ENCODE data around the gene DTNB.

The DTNB gene

DNA sequence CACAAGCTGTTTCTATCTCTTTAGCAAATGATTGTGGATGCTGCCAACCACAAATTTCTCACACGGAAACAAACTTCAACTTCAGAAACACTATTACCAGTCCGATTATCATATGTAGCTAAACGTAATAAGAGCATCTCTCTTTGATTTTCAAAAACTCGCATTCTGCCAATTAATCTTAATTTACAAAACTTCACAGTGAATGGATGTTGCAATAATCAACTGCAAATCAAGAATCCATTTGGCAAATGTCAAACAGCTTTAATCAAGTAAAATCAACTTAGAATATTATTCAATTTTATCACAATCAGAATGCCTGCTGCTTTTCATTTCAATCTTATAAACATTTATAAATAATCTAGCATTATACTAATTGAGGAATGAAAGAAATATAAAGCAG, 54.2 kb downstream of the DTNB start:
- DNase-seq, result no peak

DNA sequence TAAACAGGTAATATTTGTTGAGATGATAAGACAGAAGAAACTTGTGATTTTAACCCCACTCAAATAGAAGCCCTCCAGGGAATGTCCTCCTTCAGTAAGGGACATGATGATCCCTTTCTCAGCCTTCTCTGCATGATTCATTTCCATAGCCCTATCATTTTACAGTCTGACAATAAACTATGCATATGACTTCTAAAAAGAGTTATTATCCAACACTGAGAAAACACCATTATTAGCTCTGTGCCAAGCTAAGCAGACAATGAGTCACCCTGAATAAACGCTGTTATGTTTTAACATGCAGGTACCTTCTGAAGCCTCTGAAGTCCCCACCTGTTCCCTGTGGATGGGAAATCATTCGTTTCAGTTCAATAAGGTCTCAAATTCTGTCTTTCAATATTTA, 54.7 kb downstream of the DTNB start:
- no peak for DNase-seq

DNA sequence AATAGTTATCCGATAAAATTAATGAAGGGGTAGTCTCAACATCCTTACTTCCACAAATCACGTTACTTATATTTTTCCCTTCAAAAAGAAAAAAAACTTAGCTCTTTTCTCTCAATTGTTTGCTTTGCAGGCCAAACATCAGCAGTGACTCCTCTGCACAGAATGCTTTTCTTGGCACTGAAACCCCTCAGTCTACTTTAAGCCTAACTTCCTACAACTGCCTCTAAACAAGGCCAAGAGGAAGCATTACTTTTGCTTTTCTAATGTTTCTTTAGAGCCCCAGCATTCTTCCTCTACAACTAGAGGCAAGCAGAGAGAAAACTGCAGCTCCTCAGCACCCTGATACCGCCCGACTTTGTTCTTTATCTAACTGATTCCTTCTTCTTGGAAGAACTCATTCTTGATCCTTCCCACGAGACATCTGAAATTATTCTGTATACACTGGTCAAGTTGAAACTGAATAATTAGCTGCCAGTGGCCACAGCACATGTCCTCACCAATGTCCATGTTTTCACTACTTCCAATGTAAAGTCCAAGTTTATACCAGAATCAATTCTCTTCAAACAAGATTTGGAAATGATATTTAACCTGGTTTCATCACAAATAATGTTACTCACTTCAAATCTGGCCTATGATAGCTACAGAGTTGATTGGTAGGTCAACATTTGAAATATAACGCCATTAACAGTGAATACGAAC, 55.3 kb downstream of the DTNB start:
- no peak for DNase-seq

DNA sequence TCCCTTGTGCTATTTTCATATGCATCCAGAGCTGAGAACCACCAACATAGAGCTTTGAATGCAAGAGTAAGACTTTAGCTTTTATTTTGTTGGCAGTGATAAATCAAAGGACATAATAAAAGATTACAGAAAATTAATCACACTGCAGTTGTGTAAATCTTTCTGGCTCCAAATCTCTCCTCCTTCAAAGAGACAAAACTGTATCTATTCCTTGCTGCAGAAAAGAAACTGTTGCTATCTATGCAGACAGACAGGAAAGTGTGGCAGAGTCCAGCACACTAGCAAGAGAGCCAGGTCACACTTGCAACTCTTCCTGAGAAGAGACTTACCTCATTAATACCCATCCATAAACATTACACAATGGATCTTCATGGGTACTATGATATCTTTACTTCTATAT, 57.5 kb downstream of the DTNB start:
- DNase-seq, result no peak

DNA sequence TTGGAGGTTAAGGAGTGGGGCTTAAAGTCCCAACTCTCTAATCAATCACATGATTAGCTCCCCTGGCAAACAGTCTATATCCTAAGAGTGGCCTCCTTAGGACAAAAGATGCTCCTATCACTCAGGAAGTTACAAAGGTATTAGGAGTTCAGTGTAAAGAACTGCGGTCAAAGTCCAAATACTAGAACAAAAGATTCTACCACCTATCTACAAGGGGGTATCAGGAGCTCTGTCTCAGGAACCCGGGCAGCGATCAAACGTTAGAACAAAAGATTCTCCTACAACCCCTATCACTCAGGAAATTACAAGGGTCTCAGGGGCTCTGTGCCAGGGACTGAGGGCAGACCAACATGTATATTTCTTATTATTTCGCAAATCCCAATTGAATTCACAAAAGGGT, 58.0 kb downstream of the DTNB start:
- no peak for DNase-seq

DNA sequence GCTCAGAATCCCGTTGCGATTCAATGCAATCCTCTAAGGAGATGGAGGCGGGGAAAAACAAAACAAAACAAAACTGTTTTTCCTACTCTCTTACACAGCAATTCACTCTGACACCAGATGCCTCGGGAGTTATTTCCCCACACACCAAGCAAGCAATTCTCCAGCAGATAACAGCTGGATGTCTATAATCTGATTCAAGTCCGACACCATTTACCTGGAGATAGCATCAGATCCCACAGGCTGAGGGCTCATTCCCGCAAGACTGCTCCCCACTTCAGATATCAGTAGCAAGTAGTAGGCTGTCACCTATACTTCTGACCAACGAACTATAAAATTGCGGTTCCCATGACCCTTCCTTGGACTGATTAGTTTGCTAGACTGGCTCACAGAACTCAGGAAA, 58.7 kb downstream of the DTNB start:
- no peak for DNase-seq

DNA sequence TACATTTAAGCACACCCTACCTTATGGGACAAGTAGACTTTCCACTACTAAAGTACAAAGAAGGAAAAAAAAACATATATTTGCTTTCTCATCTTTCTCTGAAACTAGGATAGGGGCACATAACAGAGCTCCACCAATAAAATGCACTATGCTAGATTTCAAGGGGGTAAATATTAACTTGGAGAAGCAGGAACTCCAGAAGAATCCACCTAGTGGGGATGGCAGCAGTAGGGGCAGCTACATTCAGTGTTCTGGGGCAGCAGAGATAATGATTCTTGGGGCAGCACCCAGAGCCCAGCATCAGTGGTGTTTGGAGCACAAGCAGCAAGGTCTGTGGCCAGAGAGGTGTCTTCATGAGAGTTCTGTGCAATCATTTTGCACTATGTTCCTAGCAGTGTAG, 64.7 kb downstream of the DTNB start:
- no peak for DNase-seq

DNA sequence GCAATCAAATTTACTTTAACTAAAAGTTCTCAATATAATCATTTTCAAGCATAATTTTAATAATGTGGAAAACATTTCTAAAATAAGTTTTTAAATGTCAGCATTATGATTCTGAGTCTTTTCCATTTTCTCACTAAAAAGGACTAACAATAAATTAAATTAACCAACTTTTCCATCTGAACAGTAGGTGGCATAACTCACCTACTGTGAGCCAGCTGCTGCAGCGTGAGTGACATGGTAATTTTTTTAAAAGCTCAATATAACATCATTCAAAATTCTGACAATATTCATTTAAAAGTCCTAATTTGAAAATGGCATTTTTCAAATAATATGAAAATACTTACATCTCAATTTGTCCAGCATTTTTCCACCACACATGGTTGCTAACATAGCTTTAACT, 66.5 kb downstream of the DTNB start:
- peak; percentile 36 for DNase-seq

DNA sequence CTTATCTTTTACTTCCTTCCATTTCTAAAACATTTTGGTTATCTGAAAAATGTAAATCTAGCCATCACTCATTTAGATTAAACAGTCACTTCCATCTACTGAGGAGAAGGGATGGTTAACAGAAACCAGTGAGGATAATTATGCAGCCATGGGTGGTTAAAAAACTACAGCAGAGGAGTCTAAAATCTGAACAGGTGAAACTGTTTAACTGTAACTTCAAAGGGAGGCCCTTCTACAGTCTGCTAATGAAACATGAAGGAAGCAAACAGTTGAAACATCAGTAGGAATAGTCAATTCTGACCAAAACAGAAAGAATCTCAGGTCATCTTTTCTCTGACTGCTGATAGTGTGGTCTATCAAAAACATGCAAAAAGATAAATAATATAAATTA, 71.0 kb downstream of the DTNB start:
- peak; percentile 30 for DNase-seq

DNA sequence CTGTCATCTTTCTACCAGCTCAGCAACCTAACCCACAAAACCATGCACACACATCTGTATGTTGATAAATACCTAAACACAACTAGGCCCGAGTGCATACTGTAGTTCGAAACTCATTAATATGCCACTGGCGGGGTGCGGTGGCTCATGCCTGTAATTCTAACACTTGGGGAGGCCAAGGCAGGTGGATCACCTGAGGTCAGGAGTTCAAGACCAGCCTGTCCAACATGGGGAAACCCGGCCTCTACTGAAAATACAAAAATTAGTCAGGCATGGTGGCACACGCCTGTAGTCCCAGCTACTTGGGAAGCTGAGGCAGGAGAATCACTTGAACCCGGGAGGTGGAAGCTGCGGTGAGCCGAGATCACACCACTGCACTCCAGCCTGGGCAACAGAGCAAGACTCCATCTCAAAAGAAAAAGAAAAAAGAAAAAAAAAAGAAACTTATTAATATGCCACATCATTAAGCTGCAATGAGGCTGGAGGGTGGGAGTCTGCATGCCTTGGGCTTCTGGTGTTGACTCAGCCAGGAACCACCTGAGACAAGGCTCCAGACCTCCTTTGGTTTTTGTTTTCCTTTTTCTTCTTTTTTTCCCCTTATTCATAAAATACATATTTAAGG, 71.6 kb downstream of the DTNB start:
- DNase-seq, result peak; percentile 31

DNA sequence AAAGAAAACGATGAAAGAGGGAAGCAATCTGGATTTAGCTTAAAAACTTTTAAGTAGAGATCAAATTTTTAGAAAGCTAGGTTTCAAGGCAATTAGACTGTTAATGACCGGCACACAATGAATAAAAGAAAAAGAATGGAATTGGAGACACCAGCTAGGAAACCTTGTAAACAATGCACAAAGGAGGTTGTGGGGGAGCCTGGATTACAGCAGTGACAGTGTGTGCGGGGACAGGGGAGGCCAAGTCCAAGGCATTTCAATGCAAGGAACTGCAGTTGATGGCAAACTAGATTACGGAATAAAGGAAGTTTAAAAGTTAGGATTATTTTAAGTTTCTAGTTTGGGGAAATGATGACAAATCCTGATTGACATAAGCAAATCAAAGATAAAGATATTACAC, 74.5 kb downstream of the DTNB start:
- DNase-seq, result no peak

DNA sequence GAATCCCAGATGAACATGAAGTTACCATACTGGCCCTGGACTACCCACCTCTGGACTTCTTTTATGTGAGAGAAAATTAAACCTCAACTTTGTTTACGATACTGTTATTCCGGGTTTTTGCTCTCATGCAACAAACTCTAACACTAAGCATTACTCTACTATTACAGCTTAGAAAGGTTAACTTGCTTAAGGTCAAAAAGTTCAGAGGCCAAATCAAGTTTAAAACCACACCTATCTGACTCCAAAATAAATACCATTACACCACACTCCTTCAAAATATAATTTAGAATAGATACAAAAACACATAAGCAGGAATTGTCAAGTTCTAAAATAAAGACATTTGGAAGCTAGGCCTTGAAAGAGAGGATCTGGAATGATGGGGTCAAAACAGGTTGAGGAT, 75.0 kb downstream of the DTNB start:
- no peak for DNase-seq

DNA sequence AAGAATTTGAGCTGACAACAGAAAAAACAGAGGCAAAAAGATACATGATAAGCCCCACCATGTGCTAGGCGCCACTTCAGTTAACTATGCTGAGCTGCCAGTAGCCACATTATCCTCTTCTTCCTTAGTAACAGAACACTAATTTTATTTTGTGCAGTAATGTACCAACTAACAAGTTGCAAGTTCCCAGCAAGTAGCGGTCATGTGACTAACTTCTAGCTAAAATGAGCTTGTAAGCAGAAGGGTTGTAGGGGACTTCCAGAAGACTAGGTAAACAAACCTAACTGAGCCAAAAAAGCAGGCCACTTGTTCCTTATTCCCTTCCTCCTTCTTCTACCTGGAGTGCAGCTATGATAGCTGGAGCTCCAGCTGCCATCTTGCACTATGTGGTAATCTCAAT, 75.5 kb downstream of the DTNB start:
- no peak for DNase-seq

DNA sequence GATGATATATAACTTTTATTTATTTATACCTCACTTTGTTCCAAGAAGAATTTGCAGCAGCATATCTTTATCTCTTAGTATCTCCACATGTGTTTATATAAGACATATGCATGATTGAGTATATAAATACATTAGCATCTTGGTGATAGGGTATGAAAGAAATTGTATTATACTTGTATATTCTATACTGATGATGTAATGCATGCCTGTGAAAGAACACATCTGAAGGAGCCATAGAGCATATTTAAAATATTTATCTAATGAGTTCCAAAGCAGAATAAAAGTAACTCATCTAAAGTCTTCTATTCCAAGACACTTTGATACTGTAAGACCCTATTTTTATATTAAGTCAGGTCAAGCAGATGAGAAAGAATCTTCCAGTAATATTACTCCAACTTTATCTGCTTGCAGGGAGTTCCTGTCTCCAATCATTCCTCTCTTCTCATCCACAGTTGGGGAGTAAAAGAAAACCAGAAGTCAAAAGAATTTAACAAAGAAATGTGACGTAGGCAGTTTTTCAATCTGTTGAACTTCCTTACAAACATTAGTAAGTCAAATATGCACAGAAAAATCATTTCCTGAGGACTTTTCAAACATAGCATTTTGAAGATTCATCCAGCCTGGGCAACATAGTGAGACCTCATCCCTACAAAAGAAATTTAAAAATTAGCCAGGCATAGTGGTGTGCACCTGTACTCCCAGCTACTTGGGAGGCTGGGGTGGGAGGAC, 76.7 kb downstream of the DTNB start:
- DNase-seq, result no peak

DNA sequence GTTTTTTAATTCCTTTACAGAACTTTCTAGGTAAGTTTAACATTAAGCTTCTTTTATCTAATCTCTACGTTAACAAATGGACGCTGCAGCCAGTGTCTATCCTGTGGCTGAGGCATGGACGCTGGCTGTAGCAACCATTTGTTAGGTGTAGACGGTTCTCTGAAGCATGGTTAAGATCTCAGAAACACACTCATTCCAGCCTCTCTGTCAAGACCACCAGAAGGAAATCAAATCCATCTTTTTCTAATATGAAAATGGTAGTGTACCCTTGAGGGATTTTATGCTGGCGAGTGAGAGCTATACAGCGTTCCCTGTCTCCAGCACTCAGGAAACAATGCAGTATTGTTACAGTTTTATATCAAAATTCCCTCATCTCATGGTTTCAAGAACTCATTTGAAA, 78.0 kb downstream of the DTNB start:
- no peak for DNase-seq

DNA sequence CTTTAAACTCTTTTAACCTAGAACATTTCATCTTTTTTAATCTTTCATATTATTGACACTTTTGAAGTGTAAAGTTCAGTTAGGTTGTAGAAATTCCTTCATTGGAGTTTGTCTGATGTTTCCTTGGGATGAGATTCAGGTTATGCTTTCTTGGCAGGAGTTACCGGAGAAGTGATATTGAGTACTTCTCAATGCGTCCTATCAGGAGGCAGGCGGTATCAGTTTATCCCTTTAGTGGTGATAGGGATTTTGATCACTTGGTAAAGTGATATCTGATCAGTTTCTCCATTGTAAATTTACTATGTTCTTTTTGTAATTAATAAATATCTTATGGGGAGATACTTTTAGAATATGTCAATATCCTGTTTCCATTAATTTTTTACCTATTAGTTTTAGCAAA, 78.4 kb downstream of the DTNB start:
- no peak for DNase-seq

DNA sequence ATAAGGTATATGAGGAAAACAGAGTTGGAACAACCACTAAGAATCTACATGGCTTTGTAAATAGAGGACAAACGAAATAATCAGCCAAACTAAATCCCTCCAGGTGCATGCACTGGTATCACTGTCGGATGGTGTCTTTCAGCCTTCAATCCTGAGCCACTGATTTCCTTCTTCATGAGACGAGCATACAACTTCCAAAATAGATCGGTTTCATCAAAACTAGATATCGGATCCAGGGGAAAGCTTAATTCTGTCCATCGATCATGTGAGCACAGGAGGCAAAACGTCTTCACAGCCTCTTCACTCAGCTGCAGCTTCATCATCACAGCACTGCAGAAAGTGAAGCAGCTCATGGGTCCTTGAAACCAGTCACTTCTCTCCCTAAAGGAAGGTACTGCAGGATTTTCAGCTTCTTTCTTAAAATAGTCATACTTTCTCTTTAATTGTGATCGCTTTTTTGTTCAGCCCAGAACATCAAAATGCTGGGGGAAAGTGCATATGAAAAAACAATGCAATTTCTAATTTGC, 80.5 kb downstream of the DTNB start:
- DNase-seq, result no peak

DNA sequence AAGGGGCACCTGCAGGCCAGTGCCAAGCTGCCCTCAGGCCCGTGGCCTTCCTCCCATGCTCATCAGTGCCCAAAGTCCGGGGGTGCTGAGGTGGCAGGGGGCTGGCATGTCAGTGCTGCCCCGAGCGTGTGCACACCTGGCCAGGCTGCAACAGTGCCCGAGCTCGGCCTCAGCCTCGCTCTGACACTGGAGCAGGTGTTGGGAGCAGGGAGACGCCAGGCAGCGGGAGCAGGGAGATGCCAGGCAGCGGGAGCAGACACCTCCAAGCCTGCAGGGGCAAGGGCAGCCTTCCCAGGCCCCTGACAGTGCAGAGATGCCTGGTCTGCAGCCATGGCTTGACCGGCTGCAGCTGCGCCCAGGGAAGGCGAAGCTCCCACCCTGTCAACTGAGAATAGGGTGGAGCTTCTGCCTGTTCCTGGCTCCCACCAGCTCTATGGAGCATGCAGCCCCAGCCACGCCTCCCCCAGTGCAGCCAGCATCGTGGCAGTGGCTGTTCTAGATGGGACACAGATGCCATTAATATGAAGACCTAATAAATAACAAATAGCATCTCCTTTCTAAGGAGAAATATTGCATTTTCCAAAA, 82.4 kb downstream of the DTNB start:
- DNase-seq, result no peak

DNA sequence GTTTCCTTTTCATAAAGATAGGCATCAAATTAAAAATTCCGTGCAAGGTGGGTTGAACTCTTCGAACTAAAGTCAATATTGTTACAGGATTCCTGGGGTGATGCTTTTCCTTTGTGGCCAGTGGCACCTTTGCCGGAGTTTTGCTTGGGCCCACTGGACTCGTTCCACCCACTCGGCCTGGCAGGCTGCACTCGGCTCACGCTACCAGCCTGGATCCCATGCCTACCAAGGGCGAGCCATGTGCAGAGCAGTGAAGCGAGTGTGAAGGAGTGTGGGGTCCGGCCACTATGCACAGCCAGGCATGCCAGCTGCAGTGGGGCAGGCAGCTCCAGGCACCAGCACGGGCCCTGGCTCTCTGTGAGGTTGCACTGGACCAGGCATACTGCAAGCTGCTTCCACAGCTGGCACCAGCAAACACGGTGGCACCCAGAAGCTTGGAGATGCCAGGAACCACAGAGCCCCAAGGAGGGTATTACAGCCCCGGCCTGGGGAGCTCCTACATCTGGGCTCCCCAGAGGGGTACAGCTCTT, 83.6 kb downstream of the DTNB start:
- no peak for DNase-seq

DNA sequence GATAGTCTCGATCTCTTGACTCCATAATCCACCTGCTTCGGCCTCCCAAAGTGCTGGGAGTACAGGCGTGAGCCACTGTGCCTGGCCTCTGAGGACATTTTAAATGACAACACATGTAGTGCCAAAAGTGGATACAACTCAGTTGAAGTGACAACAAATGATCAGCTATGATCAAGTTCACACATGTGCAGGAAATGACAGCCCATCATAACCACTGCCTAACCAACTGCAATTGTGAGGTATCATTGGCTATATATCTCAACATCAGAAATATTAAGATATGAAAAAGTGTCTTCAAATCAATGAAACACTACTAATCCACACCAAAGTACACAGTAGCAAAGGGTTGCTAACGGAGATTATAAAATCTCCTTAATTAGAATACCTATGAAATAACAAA, 84.8 kb downstream of the DTNB start:
- no peak for DNase-seq

DNA sequence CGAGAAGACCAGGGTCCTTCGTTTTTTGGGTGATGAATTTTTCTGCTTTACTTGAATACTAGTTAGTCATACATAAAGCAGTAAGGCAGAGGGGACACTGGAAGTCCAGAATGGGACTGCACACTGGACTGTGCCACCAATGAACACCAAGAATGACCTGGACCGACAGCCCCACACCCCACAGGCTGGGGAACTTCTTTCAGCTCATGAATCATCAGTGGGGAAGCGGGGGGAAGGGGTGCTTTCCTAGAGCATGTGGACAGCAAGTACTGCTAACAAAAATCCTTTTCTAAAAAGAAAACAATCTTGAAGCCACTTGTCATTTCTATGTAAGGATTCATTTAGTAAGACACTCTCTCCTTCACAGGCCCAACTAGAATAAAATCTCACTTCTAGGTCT, 86.0 kb downstream of the DTNB start:
- peak; percentile 59 for DNase-seq

DNA sequence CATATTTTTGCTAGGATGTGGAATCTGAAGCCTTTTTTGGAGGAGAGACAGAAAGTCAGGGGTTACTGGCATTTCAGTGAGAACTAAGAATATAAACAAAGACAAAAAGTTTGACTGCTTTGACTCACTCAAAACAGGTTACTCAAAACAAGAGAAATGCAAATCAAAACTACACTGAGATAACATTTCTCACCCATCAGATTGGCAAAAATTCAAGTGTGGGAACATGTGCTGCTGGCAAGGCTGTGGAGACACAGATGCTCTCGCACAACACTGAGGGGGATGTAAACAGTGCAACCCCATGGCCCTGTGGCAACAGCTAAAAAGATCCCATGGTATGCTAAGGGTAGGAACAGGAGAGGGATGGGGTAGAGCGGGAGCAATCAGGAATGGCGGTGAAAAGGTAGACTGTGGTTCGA, 86.6 kb downstream of the DTNB start:
- DNase-seq, result peak; percentile 86

DNA sequence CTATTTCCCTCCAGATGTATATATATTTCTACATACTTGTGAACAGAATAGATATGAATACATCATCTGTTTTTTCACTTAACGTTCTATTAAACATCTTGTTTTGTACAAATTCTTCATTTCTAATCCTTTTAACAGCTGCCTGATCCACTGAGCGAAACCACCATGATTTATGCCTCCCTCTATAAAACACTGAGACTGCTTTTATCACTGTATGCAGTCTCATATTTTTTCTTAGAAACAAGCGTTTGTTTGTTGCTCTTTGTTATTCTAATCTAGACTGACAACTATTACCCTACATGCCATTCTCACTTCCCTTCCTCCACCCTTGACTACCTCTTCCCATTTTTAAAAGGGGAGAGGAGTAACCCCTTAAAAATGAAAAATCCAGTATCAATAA, 88.2 kb downstream of the DTNB start:
- no peak for DNase-seq
